Renal pelvis (tissue), 4 donors: ENCODE measurements around the gene TMEM203. TPM values are rescaled to one million over a fixed set of nuclear protein-coding genes. Genes with fewer than 3 reads are reported as not detected.
"Not testable (repeated sequence)": the region's sequence is repeated elsewhere in the genome, so short reads cannot be mapped to it uniquely, and the experiment has no call there.

Experiments used
- DNase-seq: peaks from one replicate; pipeline ENCODE4 v3.0.0-alpha.2; 2013
- polyA plus RNA-seq, 3 donors: library from polyadenylated mRNA; unstranded; fragments of 120-200 nt; gene quantifications; one replicate each; pipeline ENCODE4 v1.2.1, GENCODE V29; 2013; ENCODE audit not compliant: insufficient read length in 3 of 3

The TMEM203 gene
- polyA plus RNA-seq, 3 donors, result 41.9 to 47.5 (median 44.7) TPM

DNA sequence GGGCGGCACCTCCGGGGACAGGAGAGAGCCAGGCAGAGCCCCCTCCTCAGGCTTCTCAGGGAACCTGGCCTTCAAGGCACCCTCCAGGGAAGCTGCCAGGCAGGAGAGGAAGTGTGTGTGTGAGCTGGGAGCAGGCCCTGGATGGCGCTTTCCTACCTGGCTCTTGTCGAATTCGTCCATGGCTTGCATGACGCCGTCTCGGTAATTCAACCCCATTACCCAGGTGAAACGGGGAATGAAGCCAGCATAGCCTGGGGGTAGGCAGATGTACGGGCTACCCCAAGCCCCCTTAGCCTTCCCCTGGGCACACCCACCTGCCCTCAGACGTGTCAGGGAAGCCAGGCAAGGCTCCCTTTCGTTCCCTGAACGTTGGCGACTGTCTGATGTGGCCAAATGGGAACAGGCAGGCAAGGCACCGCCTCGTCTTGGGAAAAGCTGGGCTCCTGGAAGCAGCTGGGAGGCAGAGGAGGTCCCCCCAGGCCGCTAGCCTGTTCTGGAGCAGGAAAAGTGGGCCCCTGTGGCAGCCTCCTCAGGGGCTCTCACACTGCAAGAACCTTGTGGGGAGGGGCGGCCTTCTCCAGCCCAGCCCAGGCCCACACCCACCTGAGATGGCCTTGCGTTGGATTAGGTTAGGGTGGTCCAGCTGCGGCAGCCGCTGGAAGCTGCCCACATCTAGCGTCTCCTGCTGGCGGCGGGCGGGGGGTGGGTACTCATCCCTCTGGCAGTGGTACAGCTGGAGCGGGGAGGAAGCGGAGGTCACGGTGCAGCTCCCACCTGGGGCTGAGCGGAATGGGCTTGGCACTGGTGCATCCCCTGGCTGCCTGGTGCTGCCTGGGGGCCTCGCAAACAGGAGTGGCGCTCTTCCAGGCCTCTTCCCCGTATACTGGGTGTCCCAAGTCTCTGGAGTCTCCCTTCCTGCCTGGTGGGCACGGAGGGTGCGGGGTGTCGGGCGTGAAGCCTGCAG lies 39.3 kb upstream of the TMEM203 start:
- DNase-seq, result no peak

DNA sequence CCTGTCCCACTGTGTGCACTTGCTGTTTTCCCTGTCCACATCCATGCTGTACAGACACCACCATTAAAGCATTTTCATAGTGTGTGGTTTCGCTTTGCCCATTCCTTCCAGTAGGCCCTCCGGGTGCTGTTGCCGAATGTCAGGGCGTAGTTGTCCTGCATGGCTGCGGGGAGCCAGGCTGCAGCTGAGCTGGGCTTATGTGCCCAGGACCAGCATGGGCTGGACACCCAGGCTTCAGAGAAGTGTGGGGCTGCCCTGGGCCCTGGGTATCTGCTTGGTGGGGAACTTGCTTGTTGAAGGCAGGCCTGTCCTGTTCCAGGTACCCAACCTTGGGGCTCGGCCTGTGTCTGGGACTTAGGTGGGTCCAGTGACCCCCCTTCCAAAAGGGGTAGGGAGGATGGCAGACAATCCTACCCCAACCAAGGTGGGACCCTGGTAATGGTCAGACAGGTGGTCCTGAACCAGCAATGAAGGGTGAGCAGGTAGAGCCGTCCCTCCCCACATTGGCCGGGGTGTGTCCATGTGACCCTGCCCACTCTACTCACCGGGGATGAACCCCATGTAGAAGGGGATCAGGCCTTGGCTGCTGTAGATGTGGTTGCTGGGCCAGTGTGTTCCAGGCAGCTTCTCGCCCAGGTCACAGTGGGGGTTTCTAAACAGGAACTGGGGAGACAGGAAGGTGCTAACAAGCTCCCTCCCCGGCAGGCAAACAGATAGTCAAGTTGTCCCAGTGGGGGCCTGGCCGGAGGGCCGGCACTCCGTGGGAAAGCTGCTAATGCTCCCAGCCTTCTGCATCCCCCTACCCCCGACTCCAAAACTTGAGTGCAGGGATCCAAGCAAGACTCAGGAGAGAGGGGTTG lies 38.4 kb upstream of the TMEM203 start:
- no peak for DNase-seq

DNA sequence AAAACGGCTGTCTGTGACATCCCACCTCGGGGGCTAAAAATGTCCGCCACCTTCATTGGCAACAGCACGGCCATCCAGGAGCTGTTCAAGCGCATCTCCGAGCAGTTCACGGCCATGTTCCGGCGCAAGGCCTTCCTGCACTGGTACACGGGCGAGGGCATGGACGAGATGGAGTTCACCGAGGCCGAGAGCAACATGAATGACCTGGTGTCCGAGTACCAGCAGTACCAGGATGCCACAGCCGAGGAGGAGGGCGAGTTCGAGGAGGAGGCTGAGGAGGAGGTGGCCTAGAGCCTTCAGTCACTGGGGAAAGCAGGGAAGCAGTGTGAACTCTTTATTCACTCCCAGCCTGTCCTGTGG lies 37.8 kb upstream of the TMEM203 start:
- not testable (repeated sequence) for DNase-seq

DNA sequence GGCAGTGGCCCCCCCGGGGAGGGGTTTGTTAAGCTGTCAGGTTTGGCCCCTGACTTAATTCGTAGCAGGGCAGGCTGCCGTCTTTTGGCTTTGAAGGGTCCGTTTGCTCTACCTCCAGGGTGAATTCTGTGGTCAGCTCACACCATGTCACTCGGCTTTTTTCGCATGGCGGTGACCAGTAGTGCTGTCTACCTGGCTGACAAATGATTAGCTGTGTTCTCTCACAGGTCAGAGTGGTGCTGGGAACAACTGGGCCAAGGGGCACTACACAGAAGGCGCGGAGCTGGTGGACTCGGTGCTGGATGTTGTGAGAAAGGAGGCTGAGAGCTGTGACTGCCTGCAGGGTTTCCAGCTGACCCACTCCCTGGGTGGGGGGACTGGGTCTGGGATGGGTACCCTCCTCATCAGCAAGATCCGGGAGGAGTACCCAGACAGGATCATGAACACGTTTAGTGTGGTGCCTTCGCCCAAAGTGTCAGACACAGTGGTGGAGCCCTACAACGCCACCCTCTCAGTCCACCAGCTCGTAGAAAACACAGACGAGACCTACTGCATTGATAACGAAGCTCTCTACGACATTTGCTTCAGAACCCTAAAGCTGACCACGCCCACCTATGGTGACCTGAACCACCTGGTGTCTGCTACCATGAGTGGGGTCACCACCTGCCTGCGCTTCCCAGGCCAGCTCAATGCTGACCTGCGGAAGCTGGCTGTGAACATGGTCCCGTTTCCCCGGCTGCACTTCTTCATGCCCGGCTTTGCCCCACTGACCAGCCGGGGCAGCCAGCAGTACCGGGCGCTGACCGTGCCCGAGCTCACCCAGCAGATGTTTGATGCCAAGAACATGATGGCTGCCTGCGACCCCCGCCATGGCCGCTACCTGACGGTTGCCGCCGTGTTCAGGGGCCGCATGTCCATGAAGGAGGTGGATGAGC lies 37.1 kb upstream of the TMEM203 start:
- no peak for DNase-seq

DNA sequence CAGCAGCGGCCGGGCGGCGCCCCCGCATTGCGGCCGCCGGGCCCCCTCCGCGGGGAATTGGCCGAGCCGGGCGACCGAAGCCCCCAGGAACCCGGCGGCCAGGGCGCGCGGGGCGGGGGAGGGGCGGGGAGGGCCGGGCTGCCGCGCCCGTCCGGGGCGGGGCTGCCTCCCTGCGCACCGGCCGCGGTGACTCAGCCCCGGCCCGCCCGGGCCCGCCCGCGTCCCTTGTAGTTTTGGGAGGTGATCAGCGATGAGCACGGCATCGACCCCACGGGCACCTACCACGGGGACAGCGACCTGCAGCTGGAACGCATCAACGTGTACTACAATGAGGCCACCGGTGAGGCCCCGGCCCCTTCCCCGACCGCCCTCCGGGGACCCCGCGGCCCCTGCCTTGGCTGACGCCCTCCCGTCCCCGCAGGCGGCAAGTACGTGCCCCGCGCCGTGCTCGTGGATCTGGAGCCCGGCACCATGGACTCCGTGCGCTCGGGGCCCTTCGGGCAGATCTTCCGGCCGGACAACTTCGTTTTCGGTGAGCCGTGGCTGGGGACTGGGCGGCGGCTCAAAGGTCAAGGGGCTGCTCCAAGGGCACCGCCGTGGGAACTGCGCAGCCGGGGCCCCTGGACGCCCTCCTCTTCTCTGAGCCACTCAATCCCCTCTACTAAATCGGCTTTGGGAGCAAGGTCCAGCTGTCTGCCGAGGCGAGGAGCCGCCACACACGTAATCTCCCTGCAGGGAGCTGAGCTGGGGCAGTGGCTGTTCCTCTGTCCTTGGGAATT lies 36.2 kb upstream of the TMEM203 start:
- DNase-seq, result no peak

DNA sequence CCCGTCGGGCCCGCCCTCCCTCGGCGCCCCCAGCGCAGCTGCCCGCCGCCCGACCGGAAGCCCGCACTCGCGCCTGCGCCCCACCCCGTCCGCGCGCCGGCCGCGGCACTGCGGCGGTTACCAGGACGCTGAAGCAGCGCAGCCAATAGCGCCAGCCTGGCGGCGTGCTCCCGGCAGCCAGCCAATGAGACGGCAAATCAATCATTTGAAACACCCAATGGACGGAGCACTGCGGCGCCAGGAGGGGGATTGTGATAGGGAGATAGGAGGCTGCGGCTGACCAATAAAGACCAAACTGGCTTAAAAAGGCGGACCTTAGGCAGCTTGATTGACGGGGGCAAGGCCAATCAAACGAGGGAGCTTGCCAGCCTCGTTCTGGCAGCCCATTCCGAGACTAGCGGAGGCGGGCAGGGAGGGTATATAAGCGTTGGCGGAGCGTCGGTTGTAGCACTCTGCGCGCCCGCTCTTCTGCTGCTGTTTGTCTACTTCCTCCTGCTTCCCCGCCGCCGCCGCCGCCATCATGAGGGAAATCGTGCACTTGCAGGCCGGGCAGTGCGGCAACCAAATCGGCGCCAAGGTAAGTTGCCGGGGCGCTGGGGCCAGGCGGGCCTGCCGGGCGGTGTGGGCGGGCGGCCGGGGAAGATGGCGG lies 35.5 kb upstream of the TMEM203 start, which contains the start of gene TUBB4B:
Gene TUBB4B (plus strand): TSS at position 447 of the 649 bp plus-strand sequence. CDS start 74 bp downstream, at position 521.
- peak; percentile 100 for DNase-seq

DNA sequence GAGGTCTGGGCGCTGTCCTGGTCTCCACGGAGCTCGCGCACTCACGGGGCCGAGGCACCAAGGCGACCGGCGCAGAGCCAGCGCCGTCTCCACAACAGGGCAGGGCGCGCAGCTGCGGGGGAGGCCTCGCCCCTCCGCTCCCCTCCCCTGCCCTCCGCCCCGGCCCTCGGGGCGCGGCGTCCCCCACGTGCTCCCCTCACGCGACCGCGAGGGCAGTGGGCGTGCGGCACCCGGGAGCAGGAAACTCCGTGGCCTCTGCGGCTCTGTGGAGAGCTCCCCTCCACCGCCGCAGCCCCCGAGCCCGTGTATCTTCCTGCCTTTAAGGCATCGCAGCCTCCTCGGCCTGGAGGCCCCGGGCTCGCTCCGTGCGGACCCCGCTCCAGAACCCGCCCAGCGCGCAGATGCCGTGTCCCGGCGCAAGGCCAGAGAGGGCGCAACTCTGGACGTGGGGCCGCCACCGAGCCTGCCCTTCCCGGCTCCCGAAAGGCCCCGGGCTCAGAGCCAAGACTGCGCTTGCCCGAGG lies 34.9 kb upstream of the TMEM203 start:
- DNase-seq, result peak; percentile 76

DNA sequence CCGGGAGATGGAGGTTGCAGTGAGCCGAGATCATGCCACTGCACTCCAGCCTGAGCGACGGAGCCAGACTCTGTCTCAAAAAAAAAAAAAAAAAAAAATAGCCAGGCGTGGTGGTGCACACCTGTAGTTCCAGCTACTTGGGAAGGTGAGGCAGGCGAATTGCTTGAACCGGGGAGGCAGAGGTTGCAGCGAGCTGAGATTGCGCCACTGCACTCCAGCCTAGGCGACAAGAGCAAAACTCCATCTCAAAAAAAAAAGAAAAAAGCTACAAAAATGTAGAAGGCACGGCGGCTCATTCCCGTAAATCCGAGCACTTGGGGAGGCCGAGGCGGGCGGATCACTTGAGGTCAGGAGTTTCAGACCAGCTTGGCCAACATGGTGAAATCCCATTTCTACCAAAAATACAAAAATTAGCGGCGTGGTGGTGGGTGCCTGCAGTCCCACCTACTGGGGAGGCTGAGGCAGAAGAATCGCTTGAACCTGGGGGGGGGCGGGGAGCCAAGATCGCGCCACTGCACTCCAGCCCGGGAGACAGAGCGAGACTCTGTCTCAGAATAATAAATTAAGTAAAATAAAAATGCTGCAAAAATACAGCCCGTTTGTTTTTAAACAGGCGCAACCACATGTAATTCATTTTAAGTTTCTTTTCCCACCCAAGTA lies 34.2 kb upstream of the TMEM203 start:
- DNase-seq, result not testable (repeated sequence)

DNA sequence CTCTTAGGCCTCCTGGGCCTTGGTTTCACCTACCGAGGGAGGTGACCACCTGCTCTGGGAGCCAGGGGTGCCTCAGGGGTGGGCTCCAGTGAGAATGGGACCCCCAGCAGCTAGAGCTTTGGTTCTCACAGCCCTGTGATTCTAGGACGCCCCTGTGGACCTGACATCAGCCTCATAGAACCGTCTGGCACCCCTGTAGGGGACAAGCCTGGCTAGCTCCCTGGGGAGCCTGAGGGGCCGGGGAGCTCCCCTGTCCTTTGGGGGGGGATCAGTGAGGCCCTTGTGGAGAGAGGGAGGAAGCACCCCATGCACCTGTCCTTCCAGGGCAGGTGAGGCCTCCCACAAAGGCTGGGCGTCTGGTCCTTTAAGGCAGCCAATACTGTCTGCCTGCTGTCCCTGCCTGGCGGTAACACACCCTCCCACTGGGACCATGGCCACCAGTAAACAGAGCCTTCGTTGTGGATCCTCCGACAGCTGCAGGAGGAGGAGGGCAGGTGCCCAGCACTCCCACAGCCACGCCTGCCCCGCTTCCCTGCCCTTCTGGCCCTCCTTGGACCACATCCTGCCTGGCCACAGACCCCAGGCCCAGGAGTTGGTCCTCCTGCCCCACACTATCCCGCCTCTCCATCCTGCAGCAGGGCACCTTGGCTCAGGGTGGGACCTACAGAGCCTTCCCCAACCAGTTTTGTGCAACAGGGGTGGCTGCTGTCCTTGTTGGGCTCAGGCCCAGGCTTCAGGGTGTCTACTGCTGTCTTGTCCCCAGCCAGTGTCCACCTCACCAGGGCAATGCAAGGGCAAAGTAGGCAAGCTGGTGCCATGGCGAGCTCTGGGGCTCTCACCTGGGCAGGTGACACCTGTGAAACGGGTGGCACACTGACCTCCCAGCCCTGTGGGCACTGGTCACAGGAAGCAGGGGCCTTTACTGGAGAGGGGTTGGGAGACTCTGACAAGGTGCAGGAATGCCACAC lies 32.6 kb upstream of the TMEM203 start:
- no peak for DNase-seq

DNA sequence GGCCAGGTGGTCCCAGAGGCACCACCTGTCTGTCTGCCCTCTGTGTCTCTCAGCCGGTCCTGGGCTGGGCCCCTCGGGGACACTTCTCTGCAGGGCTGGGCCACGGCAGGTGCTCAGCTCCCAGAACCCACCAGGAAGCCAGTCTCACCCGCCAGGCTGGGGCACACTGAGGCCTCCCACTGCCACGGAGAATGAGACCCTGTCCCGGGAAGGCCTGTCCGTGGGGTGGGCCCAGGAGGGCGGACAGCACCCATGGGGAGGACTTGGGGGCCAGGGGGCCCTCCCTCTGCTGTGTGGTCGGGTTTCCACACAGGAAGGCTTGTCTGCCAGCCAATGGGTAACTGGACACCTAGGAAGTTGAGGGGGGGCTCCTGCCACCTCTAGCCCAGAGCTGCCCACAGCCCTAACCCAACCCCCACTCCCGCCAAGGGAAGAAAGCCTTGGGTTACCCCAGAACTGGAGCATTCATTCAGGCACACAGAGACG lies 31.5 kb upstream of the TMEM203 start:
- DNase-seq, result no peak

DNA sequence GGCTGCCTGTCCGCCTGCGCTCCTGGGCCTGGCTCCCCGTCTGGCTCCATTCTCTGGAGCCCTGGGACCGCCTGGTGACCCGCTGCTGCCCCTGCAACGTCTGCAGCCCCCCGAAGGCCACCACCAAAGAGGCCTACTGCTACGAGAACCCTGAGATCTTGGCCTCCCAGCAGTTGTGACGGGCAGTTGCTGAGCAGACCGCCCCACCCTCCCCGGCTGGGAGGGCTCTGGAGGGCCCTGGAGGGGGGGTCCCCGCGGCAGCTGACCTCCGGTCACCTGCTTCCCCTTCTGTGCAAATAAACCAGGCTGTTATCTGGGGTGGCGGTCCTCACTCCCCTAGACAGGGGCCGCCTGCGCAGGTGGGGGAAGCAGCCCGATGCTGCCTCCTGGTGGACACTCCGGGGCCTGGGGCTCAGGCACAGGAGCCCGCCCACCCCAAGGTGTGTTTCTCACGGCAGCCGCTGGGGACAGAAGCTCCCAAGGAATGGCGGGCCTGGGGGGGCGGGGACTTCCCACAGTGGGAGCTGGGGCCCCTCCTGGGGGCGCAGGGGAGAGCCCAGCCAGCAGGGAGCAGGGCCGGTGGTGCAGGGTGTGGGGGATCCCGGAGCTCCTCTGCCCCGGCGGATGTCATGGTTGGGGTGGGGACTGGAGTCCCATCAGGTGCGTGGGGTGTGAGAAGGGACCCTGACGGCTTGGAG lies 30.9 kb upstream of the TMEM203 start:
- peak; percentile 82 for DNase-seq

DNA sequence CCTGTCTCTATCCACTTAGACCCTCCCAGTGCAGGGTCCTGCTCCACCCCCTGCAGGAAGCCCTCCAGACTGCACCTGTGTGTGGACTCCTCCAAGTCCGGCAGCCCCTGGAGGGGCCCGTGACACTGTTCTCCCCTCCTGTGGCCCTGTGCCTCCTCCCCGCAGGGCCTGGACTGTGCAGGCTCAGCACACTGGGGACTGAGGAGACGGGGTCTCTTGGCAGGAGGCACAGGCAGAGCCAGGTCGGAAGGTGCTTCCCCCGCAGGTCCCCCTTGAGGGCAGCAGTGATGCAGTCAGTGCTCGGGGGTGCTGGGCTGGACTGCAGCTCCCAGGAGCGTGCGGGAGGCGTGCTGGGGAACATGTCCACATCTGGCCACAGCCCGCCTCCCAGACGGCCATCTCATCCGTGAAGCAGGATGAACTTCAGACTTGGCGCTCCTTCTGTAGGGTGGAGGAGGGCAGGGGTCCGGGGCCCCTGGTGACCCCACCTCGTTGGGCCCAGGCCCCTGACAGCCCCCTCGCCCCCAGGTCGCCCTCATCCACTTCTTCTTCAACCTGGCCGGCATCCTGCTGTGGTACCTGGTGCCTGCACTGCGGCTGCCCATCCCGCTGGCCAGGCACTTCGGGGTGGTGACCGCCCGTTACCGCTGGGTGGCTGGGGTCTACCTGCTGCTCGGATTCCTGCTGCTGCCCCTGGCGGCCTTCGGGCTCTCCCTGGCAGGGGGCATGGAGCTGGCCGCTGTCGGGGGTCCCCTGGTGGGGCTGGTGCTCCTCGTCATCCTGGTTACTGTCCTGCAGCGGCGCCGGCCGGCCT lies 30.2 kb upstream of the TMEM203 start:
- no peak for DNase-seq

DNA sequence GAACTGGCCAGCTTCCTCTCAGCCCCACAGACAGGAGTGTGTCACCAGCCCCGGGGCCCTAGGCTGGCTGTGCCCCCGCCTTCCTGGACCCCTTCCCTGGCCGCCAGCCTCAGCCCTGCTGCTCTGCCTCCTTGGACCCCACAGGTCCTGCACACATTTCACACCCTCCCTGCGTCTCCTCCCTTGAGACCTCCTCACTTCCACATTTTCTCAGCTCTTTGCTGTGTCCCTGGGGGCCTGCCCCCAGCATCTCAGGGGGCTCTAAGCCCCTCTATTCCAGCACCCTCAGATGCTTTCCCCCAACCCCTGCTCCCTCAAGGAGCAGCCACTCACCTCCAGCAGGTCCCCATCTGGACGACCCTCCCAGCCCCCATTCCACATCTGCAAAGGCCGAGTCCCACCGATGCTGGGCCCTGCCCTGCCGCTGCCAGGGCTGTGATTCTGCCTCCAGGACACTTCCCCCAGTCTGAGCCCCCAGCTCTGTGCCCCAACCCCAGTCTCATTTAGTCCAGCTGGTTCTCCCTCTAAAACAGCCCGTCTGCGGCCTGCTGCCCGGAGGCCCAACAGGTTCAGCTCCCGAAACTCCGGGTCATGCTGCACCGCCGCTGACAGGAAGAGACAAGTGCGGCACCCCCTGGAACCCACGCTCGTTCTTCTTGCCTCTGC lies 29.4 kb upstream of the TMEM203 start:
- DNase-seq, result no peak

DNA sequence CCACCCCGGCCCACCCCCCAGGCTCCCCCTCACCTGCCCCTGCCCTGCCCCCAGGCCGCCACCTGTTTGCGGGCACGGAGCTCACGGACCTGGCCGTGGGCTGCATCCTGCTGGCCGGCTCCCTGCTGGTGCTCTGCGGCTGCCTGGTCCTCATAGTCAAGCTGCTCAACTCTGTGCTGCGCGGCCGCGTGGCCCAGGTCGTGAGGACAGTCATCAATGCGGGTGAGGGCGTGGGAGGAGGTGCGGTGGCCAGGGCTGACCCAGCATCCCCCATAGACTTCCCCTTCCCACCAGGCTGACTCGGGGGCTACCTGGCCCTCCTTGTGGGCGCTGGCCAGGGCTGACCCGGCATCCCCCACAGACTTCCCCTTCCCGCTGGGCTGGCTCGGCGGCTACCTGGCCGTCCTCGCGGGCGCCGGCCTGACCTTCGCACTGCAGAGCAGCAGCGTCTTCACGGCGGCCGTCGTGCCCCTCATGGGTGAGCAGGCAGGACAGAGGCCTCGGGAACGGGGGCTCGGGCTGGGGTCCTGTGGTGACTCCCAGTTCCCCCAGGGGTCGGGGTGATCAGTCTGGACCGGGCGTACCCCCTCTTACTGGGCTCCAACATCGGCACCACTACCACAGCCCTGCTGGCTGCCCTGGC lies 28.7 kb upstream of the TMEM203 start:
- DNase-seq, result no peak
